Activated B cell treated with CpG ODN at 0.5 μM for 24 hours (primary cell): ENCODE measurements around the gene PRMT7. TPM values are rescaled to one million over a fixed set of nuclear protein-coding genes. Genes with fewer than 3 reads are reported as not detected.

Experiments used
- ATAC-seq: fragments of 200-7000 bp; cut with Tn5 transposase; one replicate; pipeline ENCODE4 v1.10.0; 2021; ENCODE audit warnings: low read depth, mild to moderate bottlenecking, moderate library complexity
- CTCF ChIA-PET: fragments of 350-600 bp; sonication (Branson Sonifier 250); formaldehyde crosslinking; loops from one replicate; lab custom pipeline; 2021; ENCODE audit warnings: antibody characterized with exemption; lab: Charles Lee
- POLR2A ChIA-PET: fragments of 350-600 bp; sonication (Branson Sonifier 250); formaldehyde crosslinking; loops from one replicate; lab custom pipeline; 2021; ENCODE audit warnings: antibody characterized with exemption; lab: Charles Lee
- DNase-seq: peaks from one replicate; pipeline ENCODE4 v3.0.0; 2022
- H3K27ac Mint-ChIP-seq: one replicate; pipeline ENCODE4 v1.8.0; 2020; ENCODE audit warnings: mixed read lengths
- H3K27me3 Mint-ChIP-seq: one replicate; pipeline ENCODE4 v1.8.0; 2021; ENCODE audit warnings: mixed read lengths
- H3K36me3 Mint-ChIP-seq: one replicate; pipeline ENCODE4 v1.8.0; 2021; ENCODE audit warnings: low read depth, mixed read lengths
- H3K4me1 Mint-ChIP-seq: one replicate; pipeline ENCODE4 v1.8.0; 2021; ENCODE audit warnings: mixed read lengths
- H3K4me3 Mint-ChIP-seq: one replicate; pipeline ENCODE4 v1.8.0; 2020; ENCODE audit warnings: mild to moderate bottlenecking, mixed read lengths
- H3K9me3 Mint-ChIP-seq: one replicate; pipeline ENCODE4 v1.8.0; 2020; ENCODE audit warnings: mixed read lengths
- CTCF ChIP-seq: fragments of 200-600 bp; IDR thresholded peaks from one replicate; pipeline ENCODE4 v1.8.0; 2022; ENCODE audit warnings: antibody characterized with exemption, mild to moderate bottlenecking
- intact Hi-C: fragments of 100-400 bp; cut with micrococcal nuclease; formaldehyde crosslinking; loops from one replicate; pipeline ENCODE4 v1.15.1; 2024
- total RNA-seq: library from RNA; stranded (reverse); gene quantifications from 2 replicates; pipeline ENCODE4 v1.2.3, GENCODE V29; 2022

The PRMT7 gene
- total RNA-seq, 1 donor from 2014 or later = 50.3 TPM

GRCh38 chr16:68306633-68307032 lies 4.2 kb upstream of the PRMT7 start:
- H3K4me1 Mint-ChIP-seq = peaks cover 25% of the 10 kb centered on the region
- H3K9me3 Mint-ChIP-seq = no peaks in the 10 kb centered on the region
- ATAC-seq (no peak), DNase-seq (no peak)
- CTCF ChIA-PET = interaction anchor here (1.0 to 1.9 kb wide), 2 partner anchors 42 to 45 kb away, joined by 5 to 7 read pairs; partner anchors contain the start of gene SLC7A6
- H3K27ac Mint-ChIP-seq = no peak overlapping the region
- POLR2A ChIA-PET = no interaction called here
- peaks cover 63% of the 10 kb centered on the region for H3K36me3 Mint-ChIP-seq
- intact Hi-C loops = no loop called here
- no peak for TF ChIP-seq CTCF
- no peak overlapping the region for H3K4me3 Mint-ChIP-seq
- no peaks in the 10 kb centered on the region for H3K27me3 Mint-ChIP-seq

GRCh38 chr16:68309799-68310198 lies 1.0 kb upstream of the PRMT7 start:
- intact Hi-C loops = loop anchor here (1.0 to 2.0 kb wide), 7 partner anchors 19 to 463 kb away; partner anchors contain the start of genes CENPT, NUTF2, PLA2G15 and SLC7A6
- peaks cover 53% of the 10 kb centered on the region for H3K36me3 Mint-ChIP-seq
- H3K4me3 Mint-ChIP-seq = peak overlapping the region; percentile 98
- no peak for ATAC-seq
- no peak for TF ChIP-seq CTCF
- ChIA-PET POLR2A (interaction anchor here (2.3 to 5.4 kb wide), 2 partner anchors 25 to 47 kb away, joined by 37 to 104 read pairs; partner anchors contain the start of gene SLC7A6), CTCF (interaction anchor here (1.6 to 1.7 kb wide), 2 partner anchors 20 to 48 kb away, joined by 6 to 9 read pairs; no protein-coding TSS in a partner anchor)
- no peak for DNase-seq
- no peaks in the 10 kb centered on the region for H3K9me3 Mint-ChIP-seq
- H3K4me1 Mint-ChIP-seq = peaks cover 38% of the 10 kb centered on the region
- H3K27me3 Mint-ChIP-seq = no peaks in the 10 kb centered on the region
- peak overlapping the region; percentile 93 for H3K27ac Mint-ChIP-seq

GRCh38 chr16:68310437-68310773 lies 414 bp upstream of the PRMT7 start:
- POLR2A ChIA-PET = interaction anchor here (0.7 to 5.4 kb wide), 20 partner anchors 9 to 1002 kb away, joined by 3 to 104 read pairs (median 5); partner anchors contain the start of genes NFATC3, PLA2G15, RANBP10 and SLC7A6
- CTCF ChIA-PET = interaction anchor here (0.8 to 2.4 kb wide), 11 partner anchors 10 to 70 kb away, joined by 3 to 47 read pairs (median 4); partner anchors contain the start of gene SLC7A6
- ATAC-seq = no peak
- no peak for DNase-seq
- no peak for TF ChIP-seq CTCF
- Mint-ChIP-seq H3K27ac (peak overlapping the region; percentile 93), H3K36me3 (peaks cover 51% of the 10 kb centered on the region), H3K4me3 (peak overlapping the region; percentile 98), H3K4me1 (peaks cover 38% of the 10 kb centered on the region), H3K27me3 (no peaks in the 10 kb centered on the region), H3K9me3 (no peaks in the 10 kb centered on the region)
- intact Hi-C loops = loop anchor here (1.0 to 2.0 kb wide), 7 partner anchors 18 to 464 kb away; partner anchors contain the start of genes CENPT, NUTF2, PLA2G15 and SLC7A6

GRCh38 chr16:68313116-68313515 lies 2.3 kb downstream of the PRMT7 start:
- H3K4me3 Mint-ChIP-seq = no peak overlapping the region

More at GRCh38 chr16:68313116-68313515, 2.3 kb downstream of the PRMT7 start:
- Mint-ChIP-seq H3K27ac (no peak overlapping the region), H3K4me1 (peaks cover 35% of the 10 kb centered on the region), H3K27me3 (no peaks in the 10 kb centered on the region), H3K36me3 (peaks cover 52% of the 10 kb centered on the region), H3K9me3 (no peaks in the 10 kb centered on the region)
- DNase-seq = no peak
- ATAC-seq = no peak
- POLR2A ChIA-PET = no interaction called here
- CTCF ChIA-PET = interaction anchor here (1.2 kb wide), 1 partner anchor 52 kb away, joined by 3 read pairs; no protein-coding TSS in a partner anchor
- TF ChIP-seq CTCF = no peak
- intact Hi-C loops = no loop called here
